ENCODE results near the gene KSR2. TPM values are rescaled to one million over a fixed set of nuclear protein-coding genes. Genes with fewer than 3 reads are reported as not detected.

Gene KSR2
- total RNA-seq, 1 donor, result under 0.01 TPM

GRCh38 chr12:117606024-117606423 lies 362.8 kb downstream of the KSR2 start:
- Histone ChIP-seq H3K4me1 (ENCODE audit: insufficient read depth, low read length) (no peaks in the 10 kb centered on the region), H3K9me3 (ENCODE audit: low read depth, low read length) (no peaks in the 10 kb centered on the region), H3K27ac (ENCODE audit: low read depth, low read length) (no peak overlapping the region), H2AFZ (ENCODE audit: low read length) (no peak overlapping the region), H3K27me3 (ENCODE audit: insufficient read depth, low read length) (no peaks in the 10 kb centered on the region), H3K79me2 (ENCODE audit: insufficient read depth, low read length) (no peaks in the 10 kb centered on the region), H3K36me3 (ENCODE audit: insufficient read depth, low read length) (no peaks in the 10 kb centered on the region), H4K20me1 (ENCODE audit: insufficient read depth, low read length) (no peaks in the 10 kb centered on the region), H3K4me3 (ENCODE audit: insufficient read depth, low read length) (no peak overlapping the region), H3K4me2 (ENCODE audit: insufficient read depth, low read length) (no peak overlapping the region)
- no peak for TF ChIP-seq CTCF (IDR thresholded peaks at IDR 0.05; ENCODE audit: extremely low read depth, low read depth, low read length)
- DNase-seq (ENCODE audit: insufficient read length, low spot score, missing footprints), result no peak

GRCh38 chr12:117603316-117604113 lies 365.3 kb downstream of the KSR2 start:
- no peaks in the 10 kb centered on the region for H3K36me3 ChIP-seq (ENCODE audit: insufficient read depth, low read length)
- H4K20me1 ChIP-seq (ENCODE audit: insufficient read depth, low read length), result no peaks in the 10 kb centered on the region
- no peak for TF ChIP-seq CTCF (IDR thresholded peaks at IDR 0.05; ENCODE audit: extremely low read depth, low read depth, low read length)
- H3K79me2 ChIP-seq (ENCODE audit: insufficient read depth, low read length), result no peaks in the 10 kb centered on the region
- H2AFZ ChIP-seq (ENCODE audit: low read length), result no peak overlapping the region
- no peaks in the 10 kb centered on the region for H3K9me3 ChIP-seq (ENCODE audit: low read depth, low read length)
- no peak overlapping the region for H3K4me3 ChIP-seq (ENCODE audit: insufficient read depth, low read length)
- H3K27ac ChIP-seq (ENCODE audit: low read depth, low read length), result no peak overlapping the region
- no peak for DNase-seq (ENCODE audit: insufficient read length, low spot score, missing footprints)
- H3K4me1 ChIP-seq (ENCODE audit: insufficient read depth, low read length), result no peaks in the 10 kb centered on the region
- no peaks in the 10 kb centered on the region for H3K27me3 ChIP-seq (ENCODE audit: insufficient read depth, low read length)
- H3K4me2 ChIP-seq (ENCODE audit: insufficient read depth, low read length), result no peak overlapping the region

- no peaks in the 10 kb centered on the region for H4K20me1 ChIP-seq (ENCODE audit: insufficient read depth, low read length)
- H3K27ac ChIP-seq (ENCODE audit: low read depth, low read length), result no peak overlapping the region
- TF ChIP-seq CTCF (IDR thresholded peaks at IDR 0.05; ENCODE audit: extremely low read depth, low read depth, low read length), result no peak
- no peaks in the 10 kb centered on the region for H3K9me3 ChIP-seq (ENCODE audit: low read depth, low read length)
- H2AFZ ChIP-seq (ENCODE audit: low read length), result no peak overlapping the region
- no peaks in the 10 kb centered on the region for H3K36me3 ChIP-seq (ENCODE audit: insufficient read depth, low read length)
- DNase-seq (ENCODE audit: insufficient read length, low spot score, missing footprints), result no peak
- no peaks in the 10 kb centered on the region for H3K79me2 ChIP-seq (ENCODE audit: insufficient read depth, low read length)
- no peaks in the 10 kb centered on the region for H3K27me3 ChIP-seq (ENCODE audit: insufficient read depth, low read length)
- H3K4me3 ChIP-seq (ENCODE audit: insufficient read depth, low read length), result no peak overlapping the region
- no peaks in the 10 kb centered on the region for H3K4me1 ChIP-seq (ENCODE audit: insufficient read depth, low read length)
- H3K4me2 ChIP-seq (ENCODE audit: insufficient read depth, low read length), result no peak overlapping the region
Observed at GRCh38 chr12:117599849-117600248, 368.9 kb downstream of the KSR2 start.

- Histone ChIP-seq H3K4me3 (ENCODE audit: insufficient read depth, low read length) (no peak overlapping the region), H3K27ac (ENCODE audit: low read depth, low read length) (no peak overlapping the region), H3K4me1 (ENCODE audit: insufficient read depth, low read length) (no peaks in the 10 kb centered on the region), H3K27me3 (ENCODE audit: insufficient read depth, low read length) (no peaks in the 10 kb centered on the region), H4K20me1 (ENCODE audit: insufficient read depth, low read length) (no peaks in the 10 kb centered on the region), H3K79me2 (ENCODE audit: insufficient read depth, low read length) (no peaks in the 10 kb centered on the region), H3K36me3 (ENCODE audit: insufficient read depth, low read length) (no peaks in the 10 kb centered on the region), H2AFZ (ENCODE audit: low read length) (no peak overlapping the region), H3K4me2 (ENCODE audit: insufficient read depth, low read length) (no peak overlapping the region), H3K9me3 (ENCODE audit: low read depth, low read length) (no peaks in the 10 kb centered on the region)
- TF ChIP-seq CTCF (IDR thresholded peaks at IDR 0.05; ENCODE audit: extremely low read depth, low read depth, low read length), result no peak
- DNase-seq (ENCODE audit: insufficient read length, low spot score, missing footprints), result no peak
Observed at GRCh38 chr12:117596968-117597367, 371.8 kb downstream of the KSR2 start.

Measured in osteoblast (primary cell).